Measurements from ENCODE around the gene GPR108.
A peak's percentile ranks its signal among the peaks of the same experiment; 100 is the strongest.

GPR108 gene

DNA sequence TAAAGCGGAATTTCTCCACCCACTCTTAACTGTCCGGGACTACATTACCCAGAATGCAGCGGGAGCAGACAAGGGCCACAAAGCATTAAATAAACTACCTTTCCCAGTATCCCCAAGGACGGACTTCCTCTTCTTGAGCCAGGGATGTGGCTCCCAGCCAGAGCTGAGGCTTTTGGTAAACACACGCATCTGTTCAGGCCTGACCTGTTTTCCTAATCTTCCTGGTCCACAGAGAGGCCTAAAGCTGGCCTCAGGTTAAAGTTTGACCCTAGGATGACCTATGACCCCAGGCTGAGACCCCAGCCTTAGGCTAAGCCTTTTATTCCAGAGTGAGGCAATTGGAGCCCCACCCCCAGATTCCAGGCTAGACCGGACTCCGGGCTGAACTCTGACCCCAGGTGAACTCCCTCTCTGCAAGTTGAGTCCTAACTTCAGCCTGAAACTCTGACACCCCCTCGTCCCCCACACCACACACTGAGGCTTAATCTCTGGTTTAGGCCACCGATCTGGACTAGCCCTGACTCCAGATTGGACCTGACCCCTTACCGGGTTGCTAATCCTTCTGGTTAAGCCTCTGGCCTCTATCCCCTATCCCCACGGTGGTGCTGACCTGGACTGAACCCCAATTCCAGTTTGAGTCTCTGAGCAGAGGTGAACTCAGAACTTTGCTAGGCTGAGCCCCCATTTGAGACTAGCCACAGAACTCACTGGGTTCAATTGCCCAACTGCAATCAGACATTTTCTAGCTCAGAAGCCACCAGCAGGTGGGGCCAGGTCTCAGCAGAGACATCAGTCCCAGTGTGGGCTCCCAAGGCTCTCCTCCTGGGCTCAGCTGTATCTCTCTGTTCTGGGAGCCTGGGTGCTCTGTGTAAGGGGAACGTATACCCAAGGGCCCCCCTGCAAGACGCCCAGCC is 750 bp upstream of the GPR108 start:
- TF ChIP-seq ZFP30 (CRISPR knock-in tag; IDR thresholded peaks at IDR 0.05), result no peak
- TF ChIP-seq ZC3H10 (CRISPR knock-in tag; IDR thresholded peaks at IDR 0.05), result no peak
- no peak for TF ChIP-seq ARNTL (CRISPR knock-in tag; IDR thresholded peaks at IDR 0.05; ENCODE audit: borderline replicate concordance, low read depth)
- TF ChIP-seq ESRRG (CRISPR knock-in tag; IDR thresholded peaks at IDR 0.05), result no peak
- no peak for TF ChIP-seq PPARA (CRISPR knock-in tag; IDR thresholded peaks at IDR 0.05; ENCODE audit: borderline replicate concordance)
- TF ChIP-seq ZNF8 (CRISPR knock-in tag; IDR thresholded peaks at IDR 0.05), result no peak
- TF ChIP-seq TOX (CRISPR knock-in tag; IDR thresholded peaks at IDR 0.05; ENCODE audit: borderline replicate concordance), result no peak
- TF ChIP-seq, protein P1, sequence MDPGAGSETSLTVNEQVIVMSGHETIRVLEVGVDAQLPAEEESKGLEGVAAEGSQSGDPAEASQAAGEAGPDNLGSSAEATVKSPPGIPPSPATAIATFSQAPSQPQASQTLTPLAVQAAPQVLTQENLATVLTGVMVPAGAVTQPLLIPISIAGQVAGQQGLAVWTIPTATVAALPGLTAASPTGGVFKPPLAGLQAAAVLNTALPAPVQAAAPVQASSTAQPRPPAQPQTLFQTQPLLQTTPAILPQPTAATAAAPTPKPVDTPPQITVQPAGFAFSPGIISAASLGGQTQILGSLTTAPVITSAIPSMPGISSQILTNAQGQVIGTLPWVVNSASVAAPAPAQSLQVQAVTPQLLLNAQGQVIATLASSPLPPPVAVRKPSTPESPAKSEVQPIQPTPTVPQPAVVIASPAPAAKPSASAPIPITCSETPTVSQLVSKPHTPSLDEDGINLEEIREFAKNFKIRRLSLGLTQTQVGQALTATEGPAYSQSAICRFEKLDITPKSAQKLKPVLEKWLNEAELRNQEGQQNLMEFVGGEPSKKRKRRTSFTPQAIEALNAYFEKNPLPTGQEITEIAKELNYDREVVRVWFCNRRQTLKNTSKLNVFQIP (CRISPR knock-in tag; IDR thresholded peaks at IDR 0.05; ENCODE audit: borderline replicate concordance, low read depth), result no peak
- no peak for TF ChIP-seq SNAI2 (CRISPR knock-in tag; IDR thresholded peaks at IDR 0.05)
- TF ChIP-seq ZNF70 (CRISPR knock-in tag; IDR thresholded peaks at IDR 0.05), result no peak
- no peak for TF ChIP-seq ISL1 (CRISPR knock-in tag; IDR thresholded peaks at IDR 0.05)
- TF ChIP-seq, protein P2, sequence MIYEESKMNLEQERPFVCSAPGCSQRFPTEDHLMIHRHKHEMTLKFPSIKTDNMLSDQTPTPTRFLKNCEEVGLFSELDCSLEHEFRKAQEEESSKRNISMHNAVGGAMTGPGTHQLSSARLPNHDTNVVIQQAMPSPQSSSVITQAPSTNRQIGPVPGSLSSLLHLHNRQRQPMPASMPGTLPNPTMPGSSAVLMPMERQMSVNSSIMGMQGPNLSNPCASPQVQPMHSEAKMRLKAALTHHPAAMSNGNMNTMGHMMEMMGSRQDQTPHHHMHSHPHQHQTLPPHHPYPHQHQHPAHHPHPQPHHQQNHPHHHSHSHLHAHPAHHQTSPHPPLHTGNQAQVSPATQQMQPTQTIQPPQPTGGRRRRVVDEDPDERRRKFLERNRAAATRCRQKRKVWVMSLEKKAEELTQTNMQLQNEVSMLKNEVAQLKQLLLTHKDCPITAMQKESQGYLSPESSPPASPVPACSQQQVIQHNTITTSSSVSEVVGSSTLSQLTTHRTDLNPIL (CRISPR knock-in tag; IDR thresholded peaks at IDR 0.05; ENCODE audit: low read depth), result no peak
- TF ChIP-seq TCF4 (CRISPR knock-in tag; IDR thresholded peaks at IDR 0.05; ENCODE audit: borderline replicate concordance), result no peak
- TF ChIP-seq, protein P3, sequence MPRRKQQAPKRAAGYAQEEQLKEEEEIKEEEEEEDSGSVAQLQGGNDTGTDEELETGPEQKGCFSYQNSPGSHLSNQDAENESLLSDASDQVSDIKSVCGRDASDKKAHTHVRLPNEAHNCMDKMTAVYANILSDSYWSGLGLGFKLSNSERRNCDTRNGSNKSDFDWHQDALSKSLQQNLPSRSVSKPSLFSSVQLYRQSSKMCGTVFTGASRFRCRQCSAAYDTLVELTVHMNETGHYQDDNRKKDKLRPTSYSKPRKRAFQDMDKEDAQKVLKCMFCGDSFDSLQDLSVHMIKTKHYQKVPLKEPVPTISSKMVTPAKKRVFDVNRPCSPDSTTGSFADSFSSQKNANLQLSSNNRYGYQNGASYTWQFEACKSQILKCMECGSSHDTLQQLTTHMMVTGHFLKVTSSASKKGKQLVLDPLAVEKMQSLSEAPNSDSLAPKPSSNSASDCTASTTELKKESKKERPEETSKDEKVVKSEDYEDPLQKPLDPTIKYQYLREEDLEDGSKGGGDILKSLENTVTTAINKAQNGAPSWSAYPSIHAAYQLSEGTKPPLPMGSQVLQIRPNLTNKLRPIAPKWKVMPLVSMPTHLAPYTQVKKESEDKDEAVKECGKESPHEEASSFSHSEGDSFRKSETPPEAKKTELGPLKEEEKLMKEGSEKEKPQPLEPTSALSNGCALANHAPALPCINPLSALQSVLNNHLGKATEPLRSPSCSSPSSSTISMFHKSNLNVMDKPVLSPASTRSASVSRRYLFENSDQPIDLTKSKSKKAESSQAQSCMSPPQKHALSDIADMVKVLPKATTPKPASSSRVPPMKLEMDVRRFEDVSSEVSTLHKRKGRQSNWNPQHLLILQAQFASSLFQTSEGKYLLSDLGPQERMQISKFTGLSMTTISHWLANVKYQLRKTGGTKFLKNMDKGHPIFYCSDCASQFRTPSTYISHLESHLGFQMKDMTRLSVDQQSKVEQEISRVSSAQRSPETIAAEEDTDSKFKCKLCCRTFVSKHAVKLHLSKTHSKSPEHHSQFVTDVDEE (CRISPR knock-in tag; IDR thresholded peaks at IDR 0.05), result no peak
- peak; percentile 50 for ATAC-seq

DNA sequence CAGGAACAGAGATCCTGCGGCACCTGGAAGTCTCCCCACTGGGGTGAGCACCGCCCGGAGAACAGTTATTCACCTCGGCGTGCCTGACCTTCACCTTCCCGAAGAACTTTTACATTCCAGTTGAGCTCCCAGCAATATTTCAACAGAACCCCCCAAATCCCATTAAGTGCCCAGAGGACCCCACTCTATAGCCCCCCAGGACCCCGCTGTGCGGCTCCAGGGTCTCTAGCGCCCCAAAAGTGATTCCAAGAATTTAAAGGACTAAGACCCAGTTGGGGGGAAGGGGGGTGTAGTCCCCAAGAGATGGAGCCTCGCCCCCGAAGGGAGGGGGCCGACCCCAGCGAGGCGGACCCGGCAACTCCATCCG is 480 bp downstream of the GPR108 start:
- ATAC-seq, result peak; percentile 4

DNA sequence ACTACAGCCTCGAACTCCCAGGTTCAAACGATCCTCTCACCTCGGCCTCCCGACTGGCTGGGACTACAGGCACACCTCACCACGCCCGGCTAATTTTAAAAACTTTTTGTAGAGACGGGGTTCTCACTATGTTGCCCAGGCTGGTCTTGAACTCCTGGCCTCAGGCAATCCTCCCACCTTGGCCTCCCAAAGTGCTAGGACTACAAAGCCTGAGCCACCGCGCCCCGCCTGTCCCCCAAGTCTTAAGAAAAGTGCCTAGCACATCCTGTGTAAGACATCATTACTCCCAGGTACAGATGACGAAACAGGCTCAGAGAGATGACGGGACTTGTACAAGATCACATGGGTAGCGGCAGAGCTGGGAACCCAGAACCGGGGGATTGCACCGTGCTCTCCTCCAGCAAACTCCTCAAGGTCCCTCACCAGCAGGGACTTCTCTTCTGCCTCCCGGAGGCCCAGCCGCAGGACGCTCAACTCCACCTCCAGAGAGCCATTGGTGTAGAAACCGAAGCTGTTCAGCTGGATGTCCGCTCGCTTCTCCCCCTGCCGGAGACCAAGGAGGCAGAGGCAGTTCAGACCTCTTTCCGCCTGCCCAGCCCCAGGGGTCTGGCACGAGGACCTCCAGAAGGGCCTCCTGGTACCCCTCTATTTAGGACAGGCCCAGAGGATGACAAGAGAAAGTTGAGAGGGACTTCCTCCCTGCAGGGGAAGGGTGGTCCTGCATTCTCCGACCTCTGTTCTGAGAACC is 1.0 kb downstream of the GPR108 start:
- peak; percentile 61 for ATAC-seq
- TF ChIP-seq ZFP3 (CRISPR knock-in tag; IDR thresholded peaks at IDR 0.05), result peak; percentile 97
- no peak for TF ChIP-seq RARB (CRISPR knock-in tag; IDR thresholded peaks at IDR 0.05)

More for the DNA sequence above, 480 bp downstream of the GPR108 start:
- TF ChIP-seq, protein P4, sequence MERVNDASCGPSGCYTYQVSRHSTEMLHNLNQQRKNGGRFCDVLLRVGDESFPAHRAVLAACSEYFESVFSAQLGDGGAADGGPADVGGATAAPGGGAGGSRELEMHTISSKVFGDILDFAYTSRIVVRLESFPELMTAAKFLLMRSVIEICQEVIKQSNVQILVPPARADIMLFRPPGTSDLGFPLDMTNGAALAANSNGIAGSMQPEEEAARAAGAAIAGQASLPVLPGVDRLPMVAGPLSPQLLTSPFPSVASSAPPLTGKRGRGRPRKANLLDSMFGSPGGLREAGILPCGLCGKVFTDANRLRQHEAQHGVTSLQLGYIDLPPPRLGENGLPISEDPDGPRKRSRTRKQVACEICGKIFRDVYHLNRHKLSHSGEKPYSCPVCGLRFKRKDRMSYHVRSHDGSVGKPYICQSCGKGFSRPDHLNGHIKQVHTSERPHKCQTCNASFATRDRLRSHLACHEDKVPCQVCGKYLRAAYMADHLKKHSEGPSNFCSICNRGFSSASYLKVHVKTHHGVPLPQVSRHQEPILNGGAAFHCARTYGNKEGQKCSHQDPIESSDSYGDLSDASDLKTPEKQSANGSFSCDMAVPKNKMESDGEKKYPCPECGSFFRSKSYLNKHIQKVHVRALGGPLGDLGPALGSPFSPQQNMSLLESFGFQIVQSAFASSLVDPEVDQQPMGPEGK (CRISPR knock-in tag; IDR thresholded peaks at IDR 0.05; ENCODE audit: borderline replicate concordance), result peak; percentile 43; the same call in 1 of the 2 replicates
- TF ChIP-seq ZFP3 (CRISPR knock-in tag; IDR thresholded peaks at IDR 0.05), result no peak

DNA sequence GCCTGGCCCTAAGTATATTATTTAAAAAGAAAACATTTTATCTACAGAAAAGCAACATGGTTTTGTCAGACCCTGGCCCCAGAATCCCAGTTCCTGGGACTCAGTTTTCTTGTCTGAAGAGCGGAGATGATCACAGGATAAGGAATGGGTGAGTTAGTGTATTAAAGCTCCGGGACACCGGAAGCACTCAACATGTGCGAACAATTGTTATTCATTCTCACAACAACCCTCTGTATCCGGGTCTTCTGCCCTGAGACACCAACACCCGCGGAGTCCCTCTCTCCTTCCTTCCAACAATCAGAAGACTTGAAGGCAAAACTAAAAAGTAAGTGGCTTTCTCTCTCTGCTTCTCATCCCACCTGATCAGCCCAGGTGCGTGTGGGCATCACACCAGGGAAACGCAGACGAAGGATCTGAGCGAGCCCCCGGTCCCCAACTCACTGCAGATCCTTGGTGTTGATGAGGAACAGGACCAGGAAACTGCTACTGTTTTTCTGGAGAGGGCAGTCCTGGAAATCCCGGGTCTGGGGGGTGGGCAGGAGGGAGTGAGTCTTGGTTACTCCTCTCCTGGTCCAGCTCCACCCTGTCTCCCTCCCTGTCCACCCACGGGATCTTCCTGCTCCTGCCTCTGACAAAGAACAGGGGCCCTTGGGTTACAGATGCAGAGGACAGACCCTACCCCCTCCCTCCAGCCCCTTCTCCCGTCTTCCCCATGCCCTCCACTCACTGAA is 2.0 kb downstream of the GPR108 start:
- no peak for ATAC-seq
- TF ChIP-seq ESRRG (CRISPR knock-in tag; IDR thresholded peaks at IDR 0.05) (no peak), BACH2 (CRISPR knock-in tag; IDR thresholded peaks at IDR 0.05; ENCODE audit: borderline replicate concordance) (no peak), ARNTL (CRISPR knock-in tag; IDR thresholded peaks at IDR 0.05; ENCODE audit: borderline replicate concordance, low read depth) (no peak), ZFP3 (CRISPR knock-in tag; IDR thresholded peaks at IDR 0.05) (no peak), CSDC2 (CRISPR knock-in tag; IDR thresholded peaks at IDR 0.05) (no peak), TCF4 (CRISPR knock-in tag; IDR thresholded peaks at IDR 0.05; ENCODE audit: borderline replicate concordance) (no peak), ZNF565 (CRISPR knock-in tag; conservative IDR thresholded peaks at IDR 0.05; ENCODE audit: low read depth) (no peak), SNAI2 (CRISPR knock-in tag; IDR thresholded peaks at IDR 0.05) (no peak), ZFP30 (CRISPR knock-in tag; IDR thresholded peaks at IDR 0.05) (no peak), PPARA (CRISPR knock-in tag; IDR thresholded peaks at IDR 0.05; ENCODE audit: borderline replicate concordance) (no peak), RARB (CRISPR knock-in tag; IDR thresholded peaks at IDR 0.05) (no peak), TOX (CRISPR knock-in tag; IDR thresholded peaks at IDR 0.05; ENCODE audit: borderline replicate concordance) (no peak), GLIS3 (CRISPR knock-in tag; IDR thresholded peaks at IDR 0.05) (no peak), ISL1 (CRISPR knock-in tag; IDR thresholded peaks at IDR 0.05) (no peak)

Data from SK-N-SH treated with all-trans-retinoic acid at 6 μM for 48 hours (cell line).